HepG2 (cell line): ENCODE results near the gene RPS10. TPM values are rescaled to one million over a fixed set of nuclear protein-coding genes. Genes with fewer than 3 reads are reported as not detected.
A peak's percentile ranks its signal among the peaks of the same experiment; 100 is the strongest.

Experiments
- ASH2L ChIP-seq: fragments of 300-600, 200-600 bp; sonication (generic); IDR thresholded peaks from 2 replicates; pipeline ENCODE4 v1.7.0; 2017; ENCODE audit warnings: low read depth, mild to moderate bottlenecking, moderate library complexity, mixed read lengths, low read length; ENCODE audit not compliant: insufficient read length
- ATF4 ChIP-seq, 2 experiments: fragments of 450-650 bp in 1 of 2; sonication (generic) in 1 of 2; formaldehyde crosslinking; IDR thresholded peaks; 2 replicates each; pipeline versions ENCODE4 v1.5.0 to v1.8.0; 2020 to 2022; ENCODE audit warnings: mild to moderate bottlenecking in 1 of 2, missing genetic modification reagents in 1 of 2
- CREB3 ChIP-seq: sonication (generic); formaldehyde crosslinking; IDR thresholded peaks from 2 replicates; pipeline ENCODE4 v1.5.0; 2020; ENCODE audit warnings: missing genetic modification reagents
- DBP ChIP-seq: sonication (generic); formaldehyde crosslinking; IDR thresholded peaks from 2 replicates; pipeline ENCODE4 v1.4.0; 2020; ENCODE audit warnings: missing genetic modification reagents; ENCODE audit errors: not compliant biosample characterization
- EHMT2 ChIP-seq: fragments of 200-600 bp; sonication (generic); IDR thresholded peaks from 2 replicates; pipeline ENCODE4 v1.7.0; 2017; ENCODE audit warnings: antibody characterized with exemption, low read depth, low read length, borderline replicate concordance
- GPN1 ChIP-seq: sonication (generic); formaldehyde crosslinking; IDR thresholded peaks from 2 replicates; pipeline ENCODE4 v1.5.1; 2020; ENCODE audit warnings: missing genetic modification reagents, borderline replicate concordance
- ISX ChIP-seq: sonication (generic); formaldehyde crosslinking; conservative IDR thresholded peaks from 2 replicates; pipeline ENCODE4 v1.5.0; 2020; ENCODE audit warnings: missing genetic modification reagents
- KAT8 ChIP-seq: IDR thresholded peaks from 2 replicates; pipeline ENCODE4 v1.6.1; 2016; ENCODE audit warnings: missing genetic modification reagents, missing compliant biosample characterization
- KMT2B ChIP-seq: IDR thresholded peaks from 2 replicates; pipeline ENCODE4 v1.6.1; 2016; ENCODE audit warnings: missing genetic modification reagents, missing compliant biosample characterization
- MEF2D ChIP-seq: sonication (generic); formaldehyde crosslinking; IDR thresholded peaks from 2 replicates; pipeline ENCODE4 v1.5.1; 2020; ENCODE audit warnings: mild to moderate bottlenecking, missing genetic modification reagents
- MXI1 ChIP-seq: IDR thresholded peaks from 3 replicates; pipeline ENCODE4 v1.6.1; 2012; ENCODE audit warnings: low read depth, low read length, inconsistent platforms, borderline replicate concordance
- NRL ChIP-seq: sonication (generic); formaldehyde crosslinking; IDR thresholded peaks from 2 replicates; pipeline ENCODE4 v1.5.0; 2020; ENCODE audit warnings: missing genetic modification reagents, mild to moderate bottlenecking, moderate library complexity, borderline replicate concordance
- RCOR2 ChIP-seq: IDR thresholded peaks from 2 replicates; pipeline ENCODE4 v1.6.1; 2016; ENCODE audit warnings: missing biosample characterization, missing genetic modification reagents
- SMAD1 ChIP-seq: sonication (generic); formaldehyde crosslinking; IDR thresholded peaks from 2 replicates; pipeline ENCODE4 v1.4.0; 2020; ENCODE audit warnings: missing genetic modification reagents, low read depth, mild to moderate bottlenecking, borderline replicate concordance
- TIGD3 ChIP-seq: sonication (generic); formaldehyde crosslinking; IDR thresholded peaks from 2 replicates; pipeline ENCODE4 v1.5.1; 2020; ENCODE audit warnings: mild to moderate bottlenecking, missing genetic modification reagents, borderline replicate concordance
- ZFAT ChIP-seq: sonication (generic); formaldehyde crosslinking; conservative IDR thresholded peaks from 2 replicates; pipeline ENCODE4 v1.8.1; 2023; ENCODE audit warnings: missing genetic modification reagents, inconsistent platforms
- ZFP82 ChIP-seq: sonication (generic); formaldehyde crosslinking; IDR thresholded peaks from 2 replicates; pipeline ENCODE4 v1.5.1; 2020; ENCODE audit warnings: mild to moderate bottlenecking, missing genetic modification reagents, borderline replicate concordance
- ZMAT5 ChIP-seq: sonication (generic); formaldehyde crosslinking; IDR thresholded peaks from 2 replicates; pipeline ENCODE4 v1.5.0; 2020; ENCODE audit warnings: mild to moderate bottlenecking, low read depth, missing genetic modification reagents, borderline replicate concordance
- ZNF20 ChIP-seq: sonication (generic); formaldehyde crosslinking; IDR thresholded peaks from 2 replicates; pipeline ENCODE4 v1.4.0; 2020; ENCODE audit warnings: mild to moderate bottlenecking, moderate library complexity, missing genetic modification reagents
- ZNF275 ChIP-seq: sonication (generic); formaldehyde crosslinking; IDR thresholded peaks from 2 replicates; pipeline ENCODE4 v1.8.0; 2022; ENCODE audit warnings: missing genetic modification reagents, mild to moderate bottlenecking, inconsistent platforms, borderline replicate concordance
- ZNF572 ChIP-seq: sonication (generic); formaldehyde crosslinking; IDR thresholded peaks from 2 replicates; pipeline ENCODE4 v1.5.1; 2020; ENCODE audit warnings: mild to moderate bottlenecking, missing genetic modification reagents
- ZNF605 ChIP-seq: sonication (generic); formaldehyde crosslinking; IDR thresholded peaks from 2 replicates; pipeline ENCODE4 v1.8.0; 2022; ENCODE audit warnings: mild to moderate bottlenecking, missing genetic modification reagents
- ZNF761 ChIP-seq: sonication (generic); formaldehyde crosslinking; conservative IDR thresholded peaks from 2 replicates; pipeline ENCODE4 v1.4.0; 2020; ENCODE audit warnings: mild to moderate bottlenecking, missing genetic modification reagents
- polyA plus RNA-seq, 8 experiments: library from polyadenylated mRNA; depleted of rRNA in 3 of 8; stranded (reverse) in 7 of 8; unstranded in 1 of 8; fragments of >200 nt; fragmentation: Illumina TruSeq in 4 of 8; extraction: Trizol in 4 of 8; gene quantifications; 2 replicates each; pipeline versions ENCODE4 v1.2.1 to v1.2.3, GENCODE V29; 2011 to 2016; ENCODE audit warnings: low read depth in 4 of 8, missing spikeins in 1 of 8, mixed read lengths in 1 of 8; ENCODE audit not compliant: insufficient read depth in 1 of 8
- total RNA-seq, 5 experiments: library from RNA; depleted of rRNA; stranded (reverse); fragments of >200 nt; fragmentation: Illumina TruSeq; extraction: Trizol; gene quantifications; 2 replicates each; pipeline ENCODE4 v1.2.3, GENCODE V29; 2016; ENCODE audit warnings: low read depth in 1 of 5

Gene RPS10
- total and polyA plus RNA-seq, 2 of the 13 experiments (the other 11 are each of a cell fraction or from before 2014, with no cell fraction given) = 2,909 to 4,648 TPM

- no peak for TF ChIP-seq ZNF275 (CRISPR knock-in tag)
- no peak for TF ChIP-seq ZFAT (CRISPR knock-in tag)
- no peak for TF ChIP-seq NRL
- no peak for TF ChIP-seq SMAD1 (CRISPR knock-in tag)
- TF ChIP-seq ZNF572 (CRISPR knock-in tag) = no peak
- no peak for TF ChIP-seq EHMT2
- TF ChIP-seq ZNF20 (CRISPR knock-in tag) = no peak
- TF ChIP-seq DBP (CRISPR knock-in tag) = no peak
- no peak for TF ChIP-seq CREB3
- TF ChIP-seq ATF4 (CRISPR knock-in tag; IDR thresholded peaks at IDR 0.05) = no peak; a peak in 1 of 4 replicates
- no peak for TF ChIP-seq MEF2D (CRISPR knock-in tag)
- no peak for TF ChIP-seq ASH2L
- peak; percentile 7; the same call in 1 of the 2 replicates for TF ChIP-seq RCOR2 (CRISPR knock-in tag)
- TF ChIP-seq MXI1 = no peak
- TF ChIP-seq ZFP82 (CRISPR knock-in tag) = no peak
- no peak for TF ChIP-seq ZNF761 (CRISPR knock-in tag)
- no peak for TF ChIP-seq KAT8
- TF ChIP-seq GPN1 (CRISPR knock-in tag) = no peak
- no peak for TF ChIP-seq ZMAT5
- TF ChIP-seq KMT2B = no peak
- TF ChIP-seq ISX (CRISPR knock-in tag) = no peak
- no peak for TF ChIP-seq ZNF605 (CRISPR knock-in tag)
- TF ChIP-seq TIGD3 (CRISPR knock-in tag) = no peak
These were observed 40.1 kb downstream of the RPS10 start (continued) for GRCh38 chr6:34385793-34386195.
